HCEC 1CT (cell line): Measurements from ENCODE around the gene NAALADL2.
"Not testable (repeated sequence)": the region's sequence is repeated elsewhere in the genome, so short reads cannot be mapped to it uniquely, and the experiment has no call there.

Source experiments
- DNase-seq: peaks from one replicate; pipeline ENCODE4 v3.0.0-alpha.2; 2017

Gene NAALADL2

GRCh38 chr3:175614107-175614506, 755.0 kb downstream of the NAALADL2 start:
- DNase-seq, result not testable (repeated sequence)

- DNase-seq, result no peak
These were observed 758.1 kb downstream of the NAALADL2 start for GRCh38 chr3:175617247-175617646.

DNA sequence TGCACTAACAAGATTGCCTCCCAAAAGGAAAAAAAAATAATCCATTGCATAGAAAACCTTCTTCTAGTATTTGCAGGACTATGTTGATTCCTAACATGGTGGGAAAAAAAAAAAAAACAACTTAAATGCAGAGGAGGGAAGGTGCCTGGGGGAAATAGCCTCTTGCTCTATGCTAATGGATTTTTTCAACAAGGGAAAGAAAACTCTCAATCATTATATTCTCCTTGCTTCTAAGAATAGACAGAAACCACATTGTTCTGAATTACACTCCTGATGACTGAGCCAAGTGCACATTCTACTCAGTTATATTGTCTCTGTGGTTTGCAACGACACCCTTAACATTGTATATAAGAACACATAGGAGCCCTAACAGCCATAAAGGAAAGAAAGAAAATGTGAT, 760.2 kb downstream of the NAALADL2 start:
- DNase-seq, result no peak

- DNase-seq, result no peak
These were observed 761.0 kb downstream of the NAALADL2 start for GRCh38 chr3:175620093-175620492.

GRCh38 chr3:175620532-175620931, 761.4 kb downstream of the NAALADL2 start:
- no peak for DNase-seq

GRCh38 chr3:175640958-175641357, 781.8 kb downstream of the NAALADL2 start:
- DNase-seq, result no peak

DNA sequence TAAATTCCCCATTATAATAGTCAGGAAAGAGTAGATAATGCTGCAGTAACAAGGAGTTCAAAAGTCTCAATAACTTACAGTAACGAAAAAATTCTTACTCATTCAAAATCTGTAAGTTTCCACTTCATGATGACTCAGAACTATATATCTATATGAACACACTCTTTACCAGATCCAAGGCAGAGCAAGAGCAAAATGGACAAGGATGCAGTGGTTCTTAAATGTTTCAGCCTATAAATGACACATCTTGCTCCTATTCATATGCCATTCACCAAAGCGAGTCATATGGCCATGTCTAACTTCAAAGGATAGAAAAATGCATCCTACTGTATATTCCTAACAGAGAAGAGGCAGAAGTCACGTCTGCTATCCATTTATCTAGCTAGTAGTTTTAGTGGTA, 787.7 kb downstream of the NAALADL2 start:
- no peak for DNase-seq

GRCh38 chr3:175648899-175649298, 789.8 kb downstream of the NAALADL2 start:
- no peak for DNase-seq

DNA sequence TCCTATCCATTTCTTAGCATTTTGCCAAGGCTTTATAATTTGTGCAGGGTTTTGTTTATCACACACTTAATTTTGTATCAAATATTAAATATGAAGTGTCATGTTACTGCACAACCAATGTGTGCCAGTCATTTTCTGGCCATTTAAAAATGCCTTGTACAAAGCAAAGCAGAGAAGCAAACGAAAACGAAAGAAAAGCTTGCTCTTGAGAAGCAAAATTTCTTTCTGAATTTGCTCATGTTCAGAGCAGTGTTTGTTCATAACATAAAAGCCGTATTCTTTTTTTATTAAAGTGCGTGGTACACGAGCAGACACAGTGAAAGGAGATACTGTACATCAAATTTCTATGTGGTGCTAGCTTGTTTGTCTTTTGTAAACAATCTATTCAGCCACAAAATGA, 792.6 kb downstream of the NAALADL2 start:
- DNase-seq, result no peak

DNA sequence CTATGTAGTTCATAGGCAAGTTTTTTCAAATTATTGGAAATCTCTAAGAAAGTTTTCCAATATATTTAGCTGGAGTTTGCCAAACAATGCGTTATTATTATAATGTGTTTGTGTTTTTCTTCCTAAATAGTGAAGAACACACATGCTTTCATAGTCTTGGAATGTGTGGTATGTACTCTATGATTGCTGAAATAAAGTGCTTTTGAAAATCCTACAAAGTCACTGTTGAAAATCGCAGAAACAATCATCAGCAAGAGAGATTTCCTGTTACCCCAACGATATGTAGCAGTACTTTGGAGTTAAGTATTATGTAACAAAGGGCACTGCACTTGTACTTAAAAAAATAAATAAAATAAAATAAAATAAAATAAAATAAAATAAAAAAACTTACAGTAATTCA, 796.2 kb downstream of the NAALADL2 start:
- DNase-seq, result no peak

GRCh38 chr3:175656461-175656860, 797.3 kb downstream of the NAALADL2 start:
- DNase-seq, result no peak

DNA sequence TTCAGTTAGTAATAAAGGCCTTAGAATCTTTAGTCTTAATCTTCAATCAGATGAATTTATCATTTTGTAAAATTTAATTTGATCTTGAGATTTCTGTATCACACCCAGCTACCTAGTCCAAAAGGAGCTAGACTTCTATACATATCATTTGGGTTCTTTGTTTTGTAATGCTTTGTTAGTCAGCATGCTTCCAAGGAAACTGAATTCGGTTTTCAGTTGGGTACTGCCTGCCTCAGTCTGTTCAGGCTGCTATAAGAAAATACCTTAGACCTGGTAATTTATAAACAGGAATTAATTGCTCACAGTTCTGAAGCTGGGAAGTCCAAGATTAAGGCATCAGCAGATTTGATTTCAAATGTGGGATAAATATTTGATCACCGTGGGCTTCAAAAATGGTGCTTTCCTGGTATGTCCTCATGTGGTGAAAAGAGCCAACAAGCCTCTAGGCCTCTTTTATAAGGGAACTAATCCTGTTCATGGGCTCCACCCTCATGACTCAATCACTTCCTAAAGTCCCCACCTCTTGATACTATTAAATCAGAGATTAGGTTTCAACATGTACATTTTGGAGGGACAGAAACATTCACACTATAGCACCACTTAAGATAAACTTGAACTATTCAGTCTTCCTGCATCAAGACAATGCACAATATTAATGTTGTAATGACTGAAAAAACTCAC, 800.7 kb downstream of the NAALADL2 start:
- no peak for DNase-seq

DNA sequence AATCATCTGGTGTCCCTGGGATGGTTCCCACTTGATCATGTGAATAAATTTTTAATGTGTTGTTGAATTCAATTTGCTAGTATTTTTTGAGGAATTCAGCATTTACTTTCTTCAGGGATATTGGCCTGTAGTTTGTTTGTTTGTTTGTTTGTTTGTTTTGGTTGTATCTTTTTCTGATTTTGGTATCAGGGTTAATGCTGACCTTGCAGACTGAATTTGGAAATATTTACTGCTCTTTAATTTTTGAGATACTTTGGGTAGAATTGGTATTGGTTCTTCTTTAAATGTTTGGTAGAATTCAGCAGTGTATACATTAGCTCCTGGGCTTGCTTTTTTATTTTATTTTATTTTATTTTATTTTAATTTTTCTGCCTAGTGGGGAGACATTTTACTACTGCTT, 803.7 kb downstream of the NAALADL2 start:
- DNase-seq, result no peak

DNA sequence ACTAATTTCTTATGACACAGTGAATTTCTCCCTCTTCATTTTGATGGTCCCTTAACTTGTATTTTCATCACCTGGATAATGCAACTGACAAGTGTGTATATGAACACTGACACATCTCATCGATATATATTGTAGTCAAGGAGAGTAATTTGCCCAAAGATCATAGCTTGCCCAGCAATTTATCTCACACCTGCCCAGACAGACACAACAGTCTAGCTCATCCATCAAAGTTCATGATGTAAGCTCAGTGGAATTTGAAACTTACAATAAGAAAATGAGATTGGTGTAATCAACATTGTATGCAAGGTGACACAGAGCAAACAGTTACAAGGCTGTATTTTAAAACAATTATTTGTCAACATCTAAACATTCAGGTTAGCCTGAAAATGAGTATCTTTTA, 805.8 kb downstream of the NAALADL2 start:
- no peak for DNase-seq

DNA sequence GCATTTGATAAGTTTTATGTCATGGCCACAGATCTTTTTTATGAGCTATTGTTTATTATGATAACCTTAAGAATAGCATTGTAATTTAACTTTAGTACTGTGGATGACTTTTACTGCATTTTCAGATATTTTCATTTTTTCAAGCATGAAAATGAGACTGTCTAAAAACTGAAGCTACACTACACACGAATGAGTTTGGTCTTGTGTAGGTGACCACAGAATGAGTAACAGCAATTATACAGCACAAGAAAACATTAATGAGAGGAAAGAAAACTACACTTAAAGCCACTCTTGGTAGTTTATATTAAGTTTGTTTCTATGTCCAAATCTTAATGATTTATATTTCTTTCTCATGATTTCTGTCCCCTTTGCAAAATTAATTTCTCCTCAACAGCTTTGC, 809.2 kb downstream of the NAALADL2 start:
- DNase-seq, result no peak

- no peak for DNase-seq
These were observed 811.4 kb downstream of the NAALADL2 start for GRCh38 chr3:175670557-175670956.

DNA sequence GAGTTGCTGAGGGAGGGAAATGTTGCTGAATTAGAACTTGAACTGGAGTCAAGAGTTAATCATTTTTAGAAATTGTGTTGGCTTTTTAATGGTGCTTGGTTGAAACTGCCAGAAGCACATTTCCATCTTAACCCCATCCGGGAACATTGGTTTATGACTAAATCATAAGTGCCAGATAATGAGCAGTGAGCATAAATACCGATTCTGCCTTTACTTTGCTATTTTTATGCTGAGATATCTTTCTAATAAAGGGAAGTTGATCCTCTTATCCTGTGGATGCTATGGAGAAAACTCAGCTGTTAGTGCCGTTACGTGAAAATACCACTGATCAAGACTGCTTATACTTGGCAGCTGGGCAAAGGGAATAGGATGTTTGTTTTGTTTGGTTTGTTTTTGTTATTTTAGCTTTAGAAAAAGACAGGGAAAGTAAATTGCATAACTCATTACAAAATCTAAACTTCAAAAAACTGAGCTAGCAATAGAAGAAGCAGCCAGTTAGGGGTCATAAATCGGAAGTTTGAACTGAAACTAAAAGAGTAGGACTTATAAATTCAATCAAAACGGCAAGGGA, 813.1 kb downstream of the NAALADL2 start:
- peak; percentile 45 for DNase-seq

- DNase-seq, result no peak
These were observed 820.4 kb downstream of the NAALADL2 start for GRCh38 chr3:175679568-175679967.

DNA sequence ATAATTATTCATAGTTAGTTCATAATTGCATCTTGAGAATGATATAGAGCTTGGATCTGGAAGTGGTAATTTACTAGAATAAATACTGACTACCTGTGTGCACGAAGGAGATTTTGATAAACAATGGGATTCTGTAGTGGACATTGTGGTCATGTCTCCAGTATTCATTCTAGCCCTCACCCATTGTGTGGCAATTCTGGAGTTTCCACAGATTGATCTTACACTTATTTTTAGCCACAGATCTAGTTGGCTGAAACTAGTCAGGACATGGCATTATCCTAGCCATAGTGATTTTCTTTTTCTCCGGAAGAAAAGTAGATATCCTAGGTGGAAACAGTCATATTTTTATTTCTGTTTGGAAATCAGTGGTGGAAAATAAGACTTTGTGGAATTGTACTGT, 833.1 kb downstream of the NAALADL2 start:
- DNase-seq, result no peak

DNA sequence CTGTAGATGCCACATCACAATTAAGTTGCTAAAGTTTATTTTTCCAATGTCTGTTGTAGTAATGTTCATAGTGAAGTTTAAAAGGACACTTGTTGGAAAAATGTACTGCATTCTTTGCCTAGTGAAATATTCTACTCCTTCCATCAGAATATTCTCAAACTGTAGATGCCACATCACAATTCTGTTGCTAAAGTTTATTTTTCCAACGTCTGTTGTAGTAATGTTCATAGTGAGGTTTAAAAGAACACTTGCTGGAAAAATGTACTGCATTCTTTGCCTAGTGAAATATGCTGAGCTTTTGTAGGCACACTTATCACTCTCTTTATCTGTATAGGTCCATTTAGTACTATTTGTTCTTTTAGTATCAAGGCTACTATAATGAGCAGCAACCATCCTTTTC, 836.1 kb downstream of the NAALADL2 start:
- DNase-seq, result no peak

DNA sequence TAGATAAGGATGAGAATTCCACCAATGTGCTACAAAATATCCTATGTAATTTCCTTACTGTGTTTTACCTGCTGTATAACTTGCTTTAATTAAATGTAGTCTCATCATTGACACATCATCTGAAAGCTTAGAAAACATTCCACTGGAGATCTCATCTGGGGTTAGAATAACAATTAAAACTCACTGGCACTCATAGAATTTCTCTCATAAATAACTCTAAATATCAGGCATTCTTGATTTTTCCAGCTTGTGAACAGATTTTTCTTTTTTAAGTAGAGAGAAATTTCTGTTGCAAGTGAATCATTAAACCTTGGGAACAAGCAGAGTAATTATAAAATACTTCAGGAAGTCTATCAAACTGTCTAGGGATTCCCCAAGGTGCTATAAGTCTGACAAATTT, 843.8 kb downstream of the NAALADL2 start:
- DNase-seq, result no peak

GRCh38 chr3:175704366-175705055, 845.4 kb downstream of the NAALADL2 start:
- no peak for DNase-seq

DNA sequence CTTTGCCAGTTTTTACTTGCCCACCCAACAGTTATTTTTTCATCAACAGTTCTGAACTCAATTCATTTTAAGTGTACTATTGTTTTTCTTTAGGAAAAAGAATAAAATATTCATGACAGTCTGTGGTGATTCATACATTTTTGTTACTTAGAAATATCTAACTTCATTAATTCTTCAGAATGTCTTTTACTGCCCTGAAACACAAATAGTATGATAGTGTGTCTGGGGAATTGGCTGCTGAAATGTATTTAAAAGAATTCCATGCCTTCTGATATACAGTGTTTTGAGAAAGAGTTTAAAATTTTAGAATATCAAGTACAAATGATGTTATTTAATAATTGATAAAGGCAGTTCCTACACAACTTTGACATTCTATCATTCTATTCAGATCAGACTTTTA, 854.1 kb downstream of the NAALADL2 start:
- DNase-seq, result no peak

- peak; percentile 30 for DNase-seq
These were observed 857.3 kb downstream of the NAALADL2 start for GRCh38 chr3:175716446-175716845.

- DNase-seq, result no peak
These were observed 867.1 kb downstream of the NAALADL2 start for GRCh38 chr3:175726228-175726627.
